ENCODE measurements around the gene ARPP21.

ARPP21 gene

GRCh38 chr3:35757991-35758757 lies 118.8 kb downstream of the ARPP21 start:
- H3K4me3 ChIP-seq (ENCODE audit: low read depth, low read length): no peak overlapping the region
- no peak for DNase-seq (ENCODE audit: low read depth)

GRCh38 chr3:35760146-35760545 lies 120.8 kb downstream of the ARPP21 start:
- no peak for DNase-seq (ENCODE audit: low read depth)
- no peak overlapping the region for H3K4me3 ChIP-seq (ENCODE audit: low read depth, low read length)

- H3K4me3 ChIP-seq (ENCODE audit: low read depth, low read length): no peak overlapping the region
These were observed 122.0 kb downstream of the ARPP21 start for GRCh38 chr3:35761311-35761710.

GRCh38 chr3:35772381-35773015 lies 133.2 kb downstream of the ARPP21 start:
- peak; percentile 12 for DNase-seq (ENCODE audit: low read depth)
- no peak overlapping the region for H3K4me3 ChIP-seq (ENCODE audit: low read depth, low read length)

More at GRCh38 chr3:35761311-35761710, 122.0 kb downstream of the ARPP21 start:
- DNase-seq (ENCODE audit: low read depth): no peak

GRCh38 chr3:35773417-35773816 lies 134.1 kb downstream of the ARPP21 start:
- no peak overlapping the region for H3K4me3 ChIP-seq (ENCODE audit: low read depth, low read length)

GRCh38 chr3:35776346-35776745 lies 137.0 kb downstream of the ARPP21 start:
- no peak for DNase-seq (ENCODE audit: low read depth)
- no peak overlapping the region for H3K4me3 ChIP-seq (ENCODE audit: low read depth, low read length)

More at GRCh38 chr3:35773417-35773816, 134.1 kb downstream of the ARPP21 start:
- no peak for DNase-seq (ENCODE audit: low read depth)

GRCh38 chr3:35777065-35777464 lies 137.7 kb downstream of the ARPP21 start:
- DNase-seq (ENCODE audit: low read depth): no peak

GRCh38 chr3:35777563-35778554 lies 138.5 kb downstream of the ARPP21 start:
- H3K4me3 ChIP-seq (ENCODE audit: low read depth, low read length): no peak overlapping the region
- no peak for DNase-seq (ENCODE audit: low read depth)

More at GRCh38 chr3:35777065-35777464, 137.7 kb downstream of the ARPP21 start:
- no peak overlapping the region for H3K4me3 ChIP-seq (ENCODE audit: low read depth, low read length)

GRCh38 chr3:35779611-35780010 lies 140.3 kb downstream of the ARPP21 start:
- DNase-seq (ENCODE audit: low read depth): no peak
- H3K4me3 ChIP-seq (ENCODE audit: low read depth, low read length): no peak overlapping the region

GRCh38 chr3:35780800-35781199 lies 141.5 kb downstream of the ARPP21 start:
- DNase-seq (ENCODE audit: low read depth): no peak

GRCh38 chr3:35781558-35781957 lies 142.2 kb downstream of the ARPP21 start:
- DNase-seq (ENCODE audit: low read depth): no peak
- H3K4me3 ChIP-seq (ENCODE audit: low read depth, low read length): no peak overlapping the region

More at GRCh38 chr3:35780800-35781199, 141.5 kb downstream of the ARPP21 start:
- H3K4me3 ChIP-seq (ENCODE audit: low read depth, low read length): no peak overlapping the region

GRCh38 chr3:35782355-35782754 lies 143.0 kb downstream of the ARPP21 start:
- DNase-seq (ENCODE audit: low read depth): no peak
- H3K4me3 ChIP-seq (ENCODE audit: low read depth, low read length): no peak overlapping the region

GRCh38 chr3:35784169-35784568 lies 144.8 kb downstream of the ARPP21 start:
- no peak for DNase-seq (ENCODE audit: low read depth)
- no peak overlapping the region for H3K4me3 ChIP-seq (ENCODE audit: low read depth, low read length)

- H3K4me3 ChIP-seq (ENCODE audit: low read depth, low read length): no peak overlapping the region
- no peak for DNase-seq (ENCODE audit: low read depth)
These were observed 146.0 kb downstream of the ARPP21 start for GRCh38 chr3:35785234-35785888.

- no peak overlapping the region for H3K4me3 ChIP-seq (ENCODE audit: low read depth, low read length)
- no peak for DNase-seq (ENCODE audit: low read depth)
These were observed 148.6 kb downstream of the ARPP21 start for GRCh38 chr3:35787936-35788335.

GRCh38 chr3:35789042-35789831 lies 149.9 kb downstream of the ARPP21 start:
- DNase-seq (ENCODE audit: low read depth): no peak

GRCh38 chr3:35790764-35791163 lies 151.4 kb downstream of the ARPP21 start:
- no peak for DNase-seq (ENCODE audit: low read depth)
- H3K4me3 ChIP-seq (ENCODE audit: low read depth, low read length): no peak overlapping the region

More at GRCh38 chr3:35789042-35789831, 149.9 kb downstream of the ARPP21 start:
- no peak overlapping the region for H3K4me3 ChIP-seq (ENCODE audit: low read depth, low read length)

GRCh38 chr3:35793667-35794066 lies 154.3 kb downstream of the ARPP21 start:
- H3K4me3 ChIP-seq (ENCODE audit: low read depth, low read length): no peak overlapping the region
- no peak for DNase-seq (ENCODE audit: low read depth)
